K562 (cell line): ENCODE data around the gene CDH1. TPM values are rescaled to one million over a fixed set of nuclear protein-coding genes. Genes with fewer than 3 reads are reported as not detected.

ENCODE experiments used
- ARNT ChIP-seq, 2 experiments: fragments of 450-650 bp; IDR thresholded peaks; 2 replicates each; pipeline ENCODE4 v1.6.1; 2016; ENCODE audit warnings: mild to moderate bottlenecking in 1 of 2
- BHLHE40 ChIP-seq: IDR thresholded peaks from 2 replicates; pipeline ENCODE4 v1.6.1; 2011; ENCODE audit warnings: low read length, improper control_type of control experiment
- DDX20 ChIP-seq: fragments of 450-650 bp; IDR thresholded peaks from 2 replicates; pipeline ENCODE4 v1.6.1; 2016; ENCODE audit warnings: missing genetic modification characterization, low read depth, mild to moderate bottlenecking, missing compliant biosample characterization, moderate library complexity
- ESRRB ChIP-seq: fragments of 250-450 bp; sonication (Bioruptor Pico); IDR thresholded peaks from 2 replicates; pipeline ENCODE4 v1.5.0; 2020; ENCODE audit warnings: mild to moderate bottlenecking, moderate library complexity, borderline replicate concordance
- MYNN ChIP-seq, 2 experiments: sonication (generic); formaldehyde crosslinking in 1 of 2; IDR thresholded peaks; 2 replicates each; pipeline versions ENCODE4 v1.5.0 to v1.6.1; 2016 to 2020; ENCODE audit warnings: antibody characterized with exemption in 1 of 2, missing genetic modification reagents in 1 of 2
- NRF1 ChIP-seq, 2 experiments: fragments of 450-650 bp; IDR thresholded peaks in 1 of 2; conservative IDR thresholded peaks in 1 of 2; 2 replicates each; pipeline ENCODE4 v1.6.1; 2014; ENCODE audit warnings: mild to moderate bottlenecking in 2 of 2
- PHF20 ChIP-seq: fragments of 450-650 bp; IDR thresholded peaks from 2 replicates; pipeline ENCODE4 v1.6.1; 2018; ENCODE audit not compliant: partially characterized antibody
- POLR2G ChIP-seq: fragments of 200-400 bp; formaldehyde crosslinking; IDR thresholded peaks from 2 replicates; pipeline ENCODE4 v1.6.1; 2017; ENCODE audit warnings: low read depth, mild to moderate bottlenecking, antibody characterized with exemption, low read length, moderate library complexity
- SP2 ChIP-seq: IDR thresholded peaks from 2 replicates; pipeline ENCODE4 v1.6.1; 2011; ENCODE audit warnings: mild to moderate bottlenecking, low read depth, low read length, moderate library complexity; ENCODE audit not compliant: poor library complexity, severe bottlenecking; ENCODE audit errors: extremely low read depth
- SUPT5H ChIP-seq: fragments of 450-650 bp; IDR thresholded peaks from 2 replicates; pipeline ENCODE4 v1.6.1; 2016
- TEAD1 ChIP-seq, 2 experiments: fragments of 450-650 bp in 1 of 2; sonication (generic) in 1 of 2; formaldehyde crosslinking; IDR thresholded peaks; 2 replicates each; pipeline versions ENCODE4 v1.4.0 to v1.8.0; 2020 to 2022; ENCODE audit warnings: mild to moderate bottlenecking in 2 of 2, missing genetic modification reagents in 1 of 2
- ZNF707 ChIP-seq: fragments of 250-450 bp; sonication (Bioruptor Pico); conservative IDR thresholded peaks from 2 replicates; pipeline ENCODE4 v1.8.0; 2022; ENCODE audit warnings: inconsistent platforms, mild to moderate bottlenecking, moderate library complexity
- polyA plus RNA-seq, 8 experiments: library from polyadenylated mRNA; depleted of rRNA in 4 of 8; stranded (reverse) in 5 of 8; unstranded in 3 of 8; fragments of >200 nt; fragmentation: Nextera tagmentation in 2 of 8; fragmentation: Illumina TruSeq in 1 of 8; extraction: Ambion mirVana in 2 of 8; extraction: Trizol in 1 of 8; gene quantifications; 2 replicates each; pipeline versions ENCODE4 v1.2.1 to v1.2.3, GENCODE V29; 2011 to 2014; ENCODE audit warnings: inconsistent platforms in 1 of 8, missing spikeins in 1 of 8
- total RNA-seq, 7 experiments: library from RNA; depleted of rRNA in 6 of 7; stranded (reverse); fragments of >200 nt in 6 of 7; fragmentation: Illumina TruSeq in 2 of 7; extraction: Trizol in 2 of 7; gene quantifications; 2 replicates each; pipeline versions ENCODE4 v1.2.1 to v1.2.3, GENCODE V29; 2011 to 2021; ENCODE audit warnings: low replicate concordance in 1 of 7
- TF ChIP-seq, protein P1 (sequence below): fragments of 250-450 bp; sonication (Bioruptor Pico); IDR thresholded peaks from 2 replicates; pipeline ENCODE4 v1.8.0; 2022; ENCODE audit warnings: moderate library complexity, mild to moderate bottlenecking, inconsistent platforms
- TF ChIP-seq, protein P2 (sequence below), 2 experiments: IDR thresholded peaks; 2 replicates each; pipeline ENCODE4 v1.6.1; 2011; ENCODE audit warnings: borderline replicate concordance in 1 of 2, control low read depth in 1 of 2, low read depth in 1 of 2, low read length in 1 of 2, mild to moderate bottlenecking in 1 of 2, mixed read lengths in 1 of 2, moderate library complexity in 1 of 2; ENCODE audit not compliant: insufficient read depth in 1 of 2, insufficient read length in 1 of 2, poor library complexity in 1 of 2, severe bottlenecking in 1 of 2; ENCODE audit errors: extremely low read depth in 1 of 2
- TF ChIP-seq, protein P3 (sequence below): sonication (generic); formaldehyde crosslinking; IDR thresholded peaks from 2 replicates; pipeline ENCODE4 v1.8.0; 2022; ENCODE audit warnings: mild to moderate bottlenecking, missing genetic modification reagents, borderline replicate concordance

CDH1 gene
- total and polyA plus RNA-seq, 9 of the 15 experiments (the other 6 are each of a cell fraction or from before 2014, with no cell fraction given): 0.01 to 0.69 TPM; not detected in 7

DNA sequence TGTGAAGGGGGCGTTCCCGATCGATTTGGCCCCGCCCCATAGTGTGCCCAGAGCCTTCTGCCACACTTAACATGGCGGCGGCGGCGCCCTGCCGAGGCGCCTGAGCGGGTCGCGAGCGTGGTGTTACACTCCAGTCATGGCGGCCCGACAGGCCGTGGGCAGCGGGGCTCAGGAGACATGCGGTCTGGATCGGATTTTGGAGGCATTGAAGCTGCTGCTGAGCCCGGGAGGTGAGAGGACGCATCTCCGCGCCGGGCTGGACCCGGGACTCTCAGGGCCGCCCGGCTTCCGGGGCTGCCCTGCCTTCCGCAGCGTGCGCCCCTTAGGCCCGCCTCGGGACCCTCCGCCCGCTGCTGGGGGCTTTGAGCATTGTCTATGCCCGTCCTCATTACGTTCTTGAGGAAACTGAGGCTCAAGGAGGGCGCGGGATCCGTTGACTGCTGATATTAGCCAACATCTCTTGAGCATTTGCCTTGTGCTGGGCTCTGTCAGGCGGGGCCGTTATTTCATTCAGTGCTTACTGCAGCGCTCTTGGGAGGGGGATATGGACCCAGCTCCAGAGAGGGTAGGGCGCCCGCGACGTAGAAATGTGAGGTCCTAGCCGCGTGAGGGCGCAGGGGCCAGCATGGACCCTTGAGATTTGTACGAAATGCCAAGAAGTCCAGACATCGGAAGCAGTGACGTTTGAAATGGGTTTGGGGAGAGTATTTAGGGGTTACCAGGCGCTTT lies 106.6 kb downstream of the CDH1 start, which contains the start of gene TANGO6 (continued):
- TF ChIP-seq TEAD1 (CRISPR knock-in tag; IDR thresholded peaks at IDR 0.05) (peak in 1 of 2 experiments; percentile 35; a peak in 1 of 4 replicates), NRF1 (conservative IDR thresholded peaks at IDR 0.05 in 1 of 2, IDR thresholded peaks at IDR 0.05 in 1 of 2) (peak; percentile 51 to 66), DDX20 (tag) (no peak), PHF20 (peak; percentile 64), MYNN (IDR thresholded peaks at IDR 0.05) (peak; percentile 42; the same call in 1 of the 2 replicates), MYNN (CRISPR knock-in tag; IDR thresholded peaks at IDR 0.05) (no peak), ESRRB (no peak), ARNT (IDR thresholded peaks at IDR 0.05) (no peak), SP2 (no peak), SUPT5H (peak; percentile 91), ZNF707 (CRISPR knock-in tag) (no peak), POLR2G (peak; percentile 99), BHLHE40 (peak; percentile 56; the same call in 1 of the 2 replicates)
- TF ChIP-seq, protein P1, sequence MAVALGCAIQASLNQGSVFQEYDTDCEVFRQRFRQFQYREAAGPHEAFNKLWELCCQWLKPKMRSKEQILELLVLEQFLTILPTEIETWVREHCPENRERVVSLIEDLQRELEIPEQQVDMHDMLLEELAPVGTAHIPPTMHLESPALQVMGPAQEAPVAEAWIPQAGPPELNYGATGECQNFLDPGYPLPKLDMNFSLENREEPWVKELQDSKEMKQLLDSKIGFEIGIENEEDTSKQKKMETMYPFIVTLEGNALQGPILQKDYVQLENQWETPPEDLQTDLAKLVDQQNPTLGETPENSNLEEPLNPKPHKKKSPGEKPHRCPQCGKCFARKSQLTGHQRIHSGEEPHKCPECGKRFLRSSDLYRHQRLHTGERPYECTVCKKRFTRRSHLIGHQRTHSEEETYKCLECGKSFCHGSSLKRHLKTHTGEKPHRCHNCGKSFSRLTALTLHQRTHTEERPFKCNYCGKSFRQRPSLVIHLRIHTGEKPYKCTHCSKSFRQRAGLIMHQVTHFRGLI (CRISPR knock-in tag): no peak
- TF ChIP-seq, protein P2, sequence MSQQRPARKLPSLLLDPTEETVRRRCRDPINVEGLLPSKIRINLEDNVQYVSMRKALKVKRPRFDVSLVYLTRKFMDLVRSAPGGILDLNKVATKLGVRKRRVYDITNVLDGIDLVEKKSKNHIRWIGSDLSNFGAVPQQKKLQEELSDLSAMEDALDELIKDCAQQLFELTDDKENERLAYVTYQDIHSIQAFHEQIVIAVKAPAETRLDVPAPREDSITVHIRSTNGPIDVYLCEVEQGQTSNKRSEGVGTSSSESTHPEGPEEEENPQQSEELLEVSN (IDR thresholded peaks at IDR 0.05; ENCODE audit: borderline replicate concordance in 1 of 2, extremely low read depth in 1 of 2, insufficient read depth in 1 of 2, insufficient read length in 1 of 2, low read depth in 1 of 2, low read length in 1 of 2, poor library complexity in 1 of 2, severe bottlenecking in 1 of 2): peak; percentile 4 to 49
- TF ChIP-seq, protein P3, sequence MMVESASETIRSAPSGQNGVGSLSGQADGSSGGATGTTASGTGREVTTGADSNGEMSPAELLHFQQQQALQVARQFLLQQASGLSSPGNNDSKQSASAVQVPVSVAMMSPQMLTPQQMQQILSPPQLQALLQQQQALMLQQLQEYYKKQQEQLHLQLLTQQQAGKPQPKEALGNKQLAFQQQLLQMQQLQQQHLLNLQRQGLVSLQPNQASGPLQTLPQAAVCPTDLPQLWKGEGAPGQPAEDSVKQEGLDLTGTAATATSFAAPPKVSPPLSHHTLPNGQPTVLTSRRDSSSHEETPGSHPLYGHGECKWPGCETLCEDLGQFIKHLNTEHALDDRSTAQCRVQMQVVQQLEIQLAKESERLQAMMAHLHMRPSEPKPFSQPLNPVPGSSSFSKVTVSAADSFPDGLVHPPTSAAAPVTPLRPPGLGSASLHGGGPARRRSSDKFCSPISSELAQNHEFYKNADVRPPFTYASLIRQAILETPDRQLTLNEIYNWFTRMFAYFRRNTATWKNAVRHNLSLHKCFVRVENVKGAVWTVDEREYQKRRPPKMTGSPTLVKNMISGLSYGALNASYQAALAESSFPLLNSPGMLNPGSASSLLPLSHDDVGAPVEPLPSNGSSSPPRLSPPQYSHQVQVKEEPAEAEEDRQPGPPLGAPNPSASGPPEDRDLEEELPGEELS (CRISPR knock-in tag): no peak
